ENCODE results near the gene COX4I1. TPM values are rescaled to one million over a fixed set of nuclear protein-coding genes. Genes with fewer than 3 reads are reported as not detected.

The COX4I1 gene
- total RNA-seq, 2 donors from 2014 or later, result 326 to 345 TPM

GRCh38 chr16:85759136-85759535 is 40.4 kb upstream of the COX4I1 start:
- peaks cover 12 to 18% of the 10 kb centered on the region in 2 donors for H3K27me3 Mint-ChIP-seq
- peaks cover 8 to 11% of the 10 kb centered on the region in 2 donors for H3K4me1 Mint-ChIP-seq (ENCODE audit: low read depth in 2 of 2)
- H3K4me3 Mint-ChIP-seq, result peak overlapping the region; percentile 2
- H3K36me3 Mint-ChIP-seq, result no peaks in the 10 kb centered on the region
- no peak overlapping the region for H3K27ac Mint-ChIP-seq
- ATAC-seq (no peak), DNase-seq (ENCODE audit: low spot score) (no peak)
- H3K9me3 Mint-ChIP-seq, result no peaks in the 10 kb centered on the region

GRCh38 chr16:85759631-85760419 is 39.7 kb upstream of the COX4I1 start:
- peak; percentile 28 to 43 for ATAC-seq
- Mint-ChIP-seq H3K27ac (no peak overlapping the region), H3K36me3 (no peaks in the 10 kb centered on the region), H3K4me1 (ENCODE audit: low read depth in 2 of 2) (peaks cover 8 to 11% of the 10 kb centered on the region in 2 donors), H3K9me3 (no peaks in the 10 kb centered on the region), H3K27me3 (peaks cover 12 to 18% of the 10 kb centered on the region in 2 donors), H3K4me3 (no peak overlapping the region)
- DNase-seq (ENCODE audit: low spot score), result no peak

- Mint-ChIP-seq H3K27ac (no peak overlapping the region), H3K4me3 (no peak overlapping the region), H3K9me3 (no peaks in the 10 kb centered on the region), H3K4me1 (ENCODE audit: low read depth in 2 of 2) (peaks cover 8 to 11% of the 10 kb centered on the region in 2 donors), H3K27me3 (peaks cover 12 to 18% of the 10 kb centered on the region in 2 donors), H3K36me3 (no peaks in the 10 kb centered on the region)
- no peak for ATAC-seq
- DNase-seq (ENCODE audit: low spot score), result no peak
Measured at GRCh38 chr16:85761861-85762260, 37.6 kb upstream of the COX4I1 start.

- H3K36me3 Mint-ChIP-seq, result no peaks in the 10 kb centered on the region
- peaks cover 12 to 18% of the 10 kb centered on the region in 2 donors for H3K27me3 Mint-ChIP-seq
- DNase-seq (ENCODE audit: low spot score) (no peak), ATAC-seq (no peak)
- H3K9me3 Mint-ChIP-seq, result no peaks in the 10 kb centered on the region
- H3K27ac Mint-ChIP-seq, result no peak overlapping the region
- no peak overlapping the region for H3K4me3 Mint-ChIP-seq
- H3K4me1 Mint-ChIP-seq (ENCODE audit: low read depth in 2 of 2), result peaks cover 7 to 8% of the 10 kb centered on the region in 2 donors
Measured at GRCh38 chr16:85762970-85763369, 36.5 kb upstream of the COX4I1 start.

GRCh38 chr16:85763616-85764015 is 35.9 kb upstream of the COX4I1 start:
- H3K4me3 Mint-ChIP-seq, result no peak overlapping the region
- no peak for ATAC-seq

GRCh38 chr16:85765211-85765610 is 34.3 kb upstream of the COX4I1 start:
- ATAC-seq (no peak), DNase-seq (ENCODE audit: low spot score) (no peak)
- H3K4me3 Mint-ChIP-seq, result no peak overlapping the region
- peaks cover 0 to under 1% of the 10 kb centered on the region in 2 donors for H3K27me3 Mint-ChIP-seq
- no peaks in the 10 kb centered on the region for H3K36me3 Mint-ChIP-seq
- no peaks in the 10 kb centered on the region for H3K4me1 Mint-ChIP-seq (ENCODE audit: low read depth in 2 of 2)
- H3K9me3 Mint-ChIP-seq, result no peaks in the 10 kb centered on the region
- no peak overlapping the region for H3K27ac Mint-ChIP-seq

More at GRCh38 chr16:85763616-85764015, 35.9 kb upstream of the COX4I1 start:
- H3K9me3 Mint-ChIP-seq, result no peaks in the 10 kb centered on the region
- H3K36me3 Mint-ChIP-seq, result no peaks in the 10 kb centered on the region
- no peak overlapping the region for H3K27ac Mint-ChIP-seq
- no peak for DNase-seq (ENCODE audit: low spot score)
- H3K27me3 Mint-ChIP-seq, result peaks cover 12 to 17% of the 10 kb centered on the region in 2 donors
- peaks cover 7% of the 10 kb centered on the region in 2 donors for H3K4me1 Mint-ChIP-seq (ENCODE audit: low read depth in 2 of 2)

GRCh38 chr16:85765767-85766166 is 33.7 kb upstream of the COX4I1 start:
- H3K27me3 Mint-ChIP-seq, result no peaks in the 10 kb centered on the region
- no peaks in the 10 kb centered on the region for H3K9me3 Mint-ChIP-seq
- no peaks in the 10 kb centered on the region for H3K4me1 Mint-ChIP-seq (ENCODE audit: low read depth in 2 of 2)
- H3K4me3 Mint-ChIP-seq, result no peak overlapping the region
- no peak overlapping the region for H3K27ac Mint-ChIP-seq
- DNase-seq (ENCODE audit: low spot score) (no peak), ATAC-seq (no peak)
- no peaks in the 10 kb centered on the region for H3K36me3 Mint-ChIP-seq

GRCh38 chr16:85767531-85767930 is 32.0 kb upstream of the COX4I1 start:
- no peak for ATAC-seq
- H3K4me1 Mint-ChIP-seq (ENCODE audit: low read depth in 2 of 2), result no peaks in the 10 kb centered on the region
- H3K36me3 Mint-ChIP-seq, result no peaks in the 10 kb centered on the region
- no peak overlapping the region for H3K27ac Mint-ChIP-seq
- H3K27me3 Mint-ChIP-seq, result no peaks in the 10 kb centered on the region
- H3K9me3 Mint-ChIP-seq, result no peaks in the 10 kb centered on the region
- no peak for DNase-seq (ENCODE audit: low spot score)
- H3K4me3 Mint-ChIP-seq, result no peak overlapping the region

- no peak overlapping the region for H3K4me3 Mint-ChIP-seq
- H3K36me3 Mint-ChIP-seq, result no peaks in the 10 kb centered on the region
- ATAC-seq, result no peak
- no peak overlapping the region for H3K27ac Mint-ChIP-seq
- no peaks in the 10 kb centered on the region for H3K27me3 Mint-ChIP-seq
- H3K9me3 Mint-ChIP-seq, result no peaks in the 10 kb centered on the region
- no peaks in the 10 kb centered on the region for H3K4me1 Mint-ChIP-seq (ENCODE audit: low read depth in 2 of 2)
- DNase-seq (ENCODE audit: low spot score), result no peak
Measured at GRCh38 chr16:85768199-85768598, 31.3 kb upstream of the COX4I1 start.

GRCh38 chr16:85770741-85771140 is 28.8 kb upstream of the COX4I1 start:
- Mint-ChIP-seq H3K4me1 (ENCODE audit: low read depth in 2 of 2) (no peaks in the 10 kb centered on the region), H3K36me3 (no peaks in the 10 kb centered on the region), H3K4me3 (no peak overlapping the region), H3K9me3 (no peaks in the 10 kb centered on the region), H3K27ac (no peak overlapping the region), H3K27me3 (no peaks in the 10 kb centered on the region)
- no peak for DNase-seq (ENCODE audit: low spot score)
- no peak for ATAC-seq

- Mint-ChIP-seq H3K36me3 (no peaks in the 10 kb centered on the region), H3K4me3 (no peak overlapping the region), H3K4me1 (ENCODE audit: low read depth in 2 of 2) (no peaks in the 10 kb centered on the region), H3K9me3 (no peaks in the 10 kb centered on the region), H3K27ac (no peak overlapping the region), H3K27me3 (no peaks in the 10 kb centered on the region)
- DNase-seq (ENCODE audit: low spot score) (no peak), ATAC-seq (no peak)
Measured at GRCh38 chr16:85773044-85773443, 26.5 kb upstream of the COX4I1 start.

GRCh38 chr16:85774136-85774535 is 25.4 kb upstream of the COX4I1 start:
- H3K4me3 Mint-ChIP-seq, result no peak overlapping the region
- H3K36me3 Mint-ChIP-seq, result no peaks in the 10 kb centered on the region
- DNase-seq (ENCODE audit: low spot score) (no peak), ATAC-seq (no peak)
- H3K4me1 Mint-ChIP-seq (ENCODE audit: low read depth in 2 of 2), result peaks cover 4 to 11% of the 10 kb centered on the region in 2 donors
- no peaks in the 10 kb centered on the region for H3K27me3 Mint-ChIP-seq
- H3K9me3 Mint-ChIP-seq, result no peaks in the 10 kb centered on the region
- no peak overlapping the region for H3K27ac Mint-ChIP-seq

GRCh38 chr16:85774811-85775210 is 24.7 kb upstream of the COX4I1 start:
- ATAC-seq (no peak), DNase-seq (ENCODE audit: low spot score) (no peak)
- Mint-ChIP-seq H3K27me3 (no peaks in the 10 kb centered on the region), H3K4me1 (ENCODE audit: low read depth in 2 of 2) (peaks cover 10 to 17% of the 10 kb centered on the region in 2 donors), H3K4me3 (no peak overlapping the region), H3K36me3 (peaks cover 4% of the 10 kb centered on the region), H3K27ac (no peak overlapping the region), H3K9me3 (no peaks in the 10 kb centered on the region)

GRCh38 chr16:85777583-85778310 is 21.7 kb upstream of the COX4I1 start:
- H3K27me3 Mint-ChIP-seq, result no peaks in the 10 kb centered on the region
- DNase-seq (ENCODE audit: low spot score), result no peak
- H3K27ac Mint-ChIP-seq, result no peak overlapping the region
- peaks cover 8% of the 10 kb centered on the region for H3K36me3 Mint-ChIP-seq
- H3K4me3 Mint-ChIP-seq, result no peak overlapping the region
- no peaks in the 10 kb centered on the region for H3K9me3 Mint-ChIP-seq
- ATAC-seq, result no peak
- peaks cover 15 to 20% of the 10 kb centered on the region in 2 donors for H3K4me1 Mint-ChIP-seq (ENCODE audit: low read depth in 2 of 2)
